ENCODE results near the gene EPN2.

The EPN2 gene

DNA sequence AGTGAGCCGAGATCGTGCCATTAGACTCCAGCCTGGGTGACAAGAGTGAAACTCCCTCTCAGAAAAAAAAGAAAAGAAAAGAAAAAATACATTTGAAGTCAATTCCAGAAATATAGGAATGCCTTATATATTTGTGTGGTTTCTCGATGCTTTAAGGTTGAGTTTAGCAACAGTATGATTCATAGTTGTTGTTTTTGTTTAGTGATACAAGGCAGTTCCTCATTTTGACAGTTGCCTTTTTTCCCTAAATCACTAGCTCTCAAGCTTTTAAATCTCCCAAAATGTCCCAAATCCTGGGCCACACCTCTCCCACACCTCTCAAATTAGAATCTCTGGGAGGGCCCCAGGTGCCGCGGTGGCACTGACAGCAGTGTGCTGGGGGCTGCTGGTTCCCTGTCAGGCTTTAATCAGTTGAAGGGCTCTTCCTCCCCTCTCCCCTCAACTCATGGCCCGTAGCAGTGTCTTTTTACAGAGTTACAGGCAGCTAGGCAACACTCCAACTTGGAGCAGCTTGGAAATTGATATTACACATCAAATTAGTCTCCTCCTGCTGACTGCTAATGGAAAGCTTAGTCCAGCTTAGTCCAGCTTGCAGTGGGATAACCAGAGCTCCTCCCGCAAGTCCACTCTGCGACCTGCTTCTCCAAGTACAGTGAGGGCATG lies 58.4 kb downstream of the EPN2 start:
- TF ChIP-seq TAF1 (IDR thresholded peaks at IDR 0.05; ENCODE audit: borderline replicate concordance, insufficient read depth, low read length), result no peak
- no peak for TF ChIP-seq FOXP2 (optimal IDR thresholded peaks at IDR 0.05; ENCODE audit: borderline replicate concordance, extremely low read depth, extremely low read length, insufficient read depth)

DNA sequence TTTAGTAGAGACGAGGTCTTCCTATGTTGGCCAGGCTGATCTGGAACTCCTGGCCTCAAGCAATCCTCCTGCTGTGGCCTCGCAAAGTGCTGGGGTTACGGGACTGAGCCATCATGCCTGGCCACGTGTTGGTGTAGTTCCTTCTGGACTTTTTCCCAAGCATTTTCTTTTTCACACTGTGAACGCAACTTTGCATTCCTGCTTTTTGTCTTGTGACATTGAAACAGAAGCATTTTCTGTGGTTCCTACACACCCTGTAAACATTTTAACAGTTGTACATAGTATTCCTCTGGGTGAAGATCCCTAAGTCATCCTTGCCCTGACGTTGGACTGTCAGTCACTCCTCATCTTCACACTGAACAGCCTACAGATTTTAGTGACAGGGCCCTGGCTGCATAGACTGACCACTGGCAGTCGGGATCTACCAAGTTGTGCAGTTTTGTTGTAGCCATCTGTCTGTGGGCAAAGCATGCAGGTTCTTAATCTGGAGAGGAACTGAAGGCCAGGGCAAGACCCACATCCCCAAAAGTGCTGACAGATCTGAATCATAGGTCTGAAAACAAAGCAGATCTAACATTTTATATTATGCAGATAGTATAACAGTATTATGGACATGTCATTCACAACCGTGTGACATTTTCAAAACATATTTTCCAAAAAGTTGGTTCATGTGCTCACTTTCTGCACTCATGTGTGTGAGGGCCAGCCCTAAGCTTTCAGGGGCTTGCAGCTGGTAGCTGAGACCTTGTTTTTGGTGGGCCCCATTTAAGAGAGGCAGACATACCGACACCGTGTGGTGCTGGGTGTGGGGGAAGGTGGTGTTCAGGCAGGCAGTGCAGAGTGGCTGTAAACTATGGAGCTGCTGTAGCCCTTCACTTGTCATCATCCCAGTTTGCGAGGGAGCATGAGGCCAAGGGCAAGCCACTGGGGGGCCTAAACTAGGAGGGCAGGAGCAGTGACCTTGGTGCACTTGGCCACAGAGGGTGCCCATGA lies 59.9 kb downstream of the EPN2 start:
- TF ChIP-seq FOXP2 (optimal IDR thresholded peaks at IDR 0.05; ENCODE audit: borderline replicate concordance, extremely low read depth, extremely low read length, insufficient read depth), result no peak
- TF ChIP-seq, protein P1, sequence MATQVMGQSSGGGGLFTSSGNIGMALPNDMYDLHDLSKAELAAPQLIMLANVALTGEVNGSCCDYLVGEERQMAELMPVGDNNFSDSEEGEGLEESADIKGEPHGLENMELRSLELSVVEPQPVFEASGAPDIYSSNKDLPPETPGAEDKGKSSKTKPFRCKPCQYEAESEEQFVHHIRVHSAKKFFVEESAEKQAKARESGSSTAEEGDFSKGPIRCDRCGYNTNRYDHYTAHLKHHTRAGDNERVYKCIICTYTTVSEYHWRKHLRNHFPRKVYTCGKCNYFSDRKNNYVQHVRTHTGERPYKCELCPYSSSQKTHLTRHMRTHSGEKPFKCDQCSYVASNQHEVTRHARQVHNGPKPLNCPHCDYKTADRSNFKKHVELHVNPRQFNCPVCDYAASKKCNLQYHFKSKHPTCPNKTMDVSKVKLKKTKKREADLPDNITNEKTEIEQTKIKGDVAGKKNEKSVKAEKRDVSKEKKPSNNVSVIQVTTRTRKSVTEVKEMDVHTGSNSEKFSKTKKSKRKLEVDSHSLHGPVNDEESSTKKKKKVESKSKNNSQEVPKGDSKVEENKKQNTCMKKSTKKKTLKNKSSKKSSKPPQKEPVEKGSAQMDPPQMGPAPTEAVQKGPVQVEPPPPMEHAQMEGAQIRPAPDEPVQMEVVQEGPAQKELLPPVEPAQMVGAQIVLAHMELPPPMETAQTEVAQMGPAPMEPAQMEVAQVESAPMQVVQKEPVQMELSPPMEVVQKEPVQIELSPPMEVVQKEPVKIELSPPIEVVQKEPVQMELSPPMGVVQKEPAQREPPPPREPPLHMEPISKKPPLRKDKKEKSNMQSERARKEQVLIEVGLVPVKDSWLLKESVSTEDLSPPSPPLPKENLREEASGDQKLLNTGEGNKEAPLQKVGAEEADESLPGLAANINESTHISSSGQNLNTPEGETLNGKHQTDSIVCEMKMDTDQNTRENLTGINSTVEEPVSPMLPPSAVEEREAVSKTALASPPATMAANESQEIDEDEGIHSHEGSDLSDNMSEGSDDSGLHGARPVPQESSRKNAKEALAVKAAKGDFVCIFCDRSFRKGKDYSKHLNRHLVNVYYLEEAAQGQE (IDR thresholded peaks at IDR 0.05; ENCODE audit: insufficient read depth in 1 of 2, low read depth in 2 of 2, low read length in 2 of 2), result no peak
- no peak for TF ChIP-seq TAF1 (IDR thresholded peaks at IDR 0.05; ENCODE audit: borderline replicate concordance, insufficient read depth, low read length)
- TF ChIP-seq POLR2AphosphoS5 (IDR thresholded peaks at IDR 0.05; ENCODE audit: low read depth, low read length), result no peak
- no peak for TF ChIP-seq SIN3A (IDR thresholded peaks at IDR 0.05; ENCODE audit: borderline replicate concordance, insufficient read depth, low read length)

DNA sequence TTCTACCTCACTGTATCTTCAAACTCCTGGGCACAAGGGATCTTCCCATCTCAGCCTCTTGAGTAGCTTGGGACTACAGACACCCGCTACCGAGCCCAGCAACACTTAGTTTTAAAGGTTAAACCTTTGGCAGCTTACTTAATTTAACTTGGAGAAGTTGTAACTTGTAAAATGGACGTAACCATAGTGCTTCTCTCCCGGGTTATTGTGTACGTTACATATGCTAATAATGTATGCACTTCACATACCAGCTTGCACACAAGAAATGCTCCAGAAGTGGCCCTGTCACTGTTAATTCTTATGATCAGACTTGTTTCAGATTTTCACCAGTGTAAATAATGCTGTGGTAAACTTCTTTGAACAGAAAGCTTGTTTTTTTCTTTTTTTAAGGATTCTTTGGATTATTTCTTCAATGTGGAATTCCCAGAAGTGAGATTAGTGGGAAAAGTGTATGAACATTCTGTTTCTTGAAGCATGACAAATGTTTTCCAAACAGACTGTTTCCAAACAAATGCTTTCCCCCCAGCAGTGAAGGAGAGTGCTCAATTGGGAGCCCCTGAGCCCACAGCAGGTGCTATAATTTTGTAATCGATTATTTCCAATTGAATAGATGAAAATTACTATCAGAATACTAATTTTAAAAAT lies 61.5 kb downstream of the EPN2 start:
- no peak for TF ChIP-seq FOXP2 (optimal IDR thresholded peaks at IDR 0.05; ENCODE audit: borderline replicate concordance, extremely low read depth, extremely low read length, insufficient read depth)

DNA sequence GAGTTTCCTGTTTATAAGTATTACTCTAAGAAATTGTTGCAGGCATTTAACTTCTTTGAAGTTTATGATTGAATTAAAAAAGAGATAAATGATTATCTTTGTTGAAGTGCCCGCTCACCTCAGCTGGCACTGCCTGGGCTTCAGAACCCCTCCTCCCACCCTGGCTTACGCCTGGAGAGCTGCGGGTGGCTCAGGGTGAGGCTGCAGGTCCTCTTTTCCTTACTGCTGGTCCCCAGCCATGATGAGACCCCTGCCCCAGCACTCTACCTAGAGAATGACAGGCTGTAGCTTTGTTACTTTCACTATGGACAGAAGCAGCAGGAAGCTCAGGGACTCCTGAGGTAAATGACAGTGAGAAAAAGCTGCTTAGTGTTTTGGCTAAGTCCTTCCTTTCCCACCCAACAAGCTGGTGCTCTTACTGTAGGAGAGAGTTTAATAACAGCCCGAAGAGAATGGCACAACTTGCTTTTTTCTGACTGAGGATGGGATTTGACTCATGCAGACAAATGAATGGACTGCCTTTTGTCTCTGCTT lies 62.1 kb downstream of the EPN2 start:
- TF ChIP-seq TAF1 (IDR thresholded peaks at IDR 0.05; ENCODE audit: borderline replicate concordance, insufficient read depth, low read length) (no peak), POLR2AphosphoS5 (IDR thresholded peaks at IDR 0.05; ENCODE audit: low read depth, low read length) (no peak), FOXP2 (optimal IDR thresholded peaks at IDR 0.05; ENCODE audit: borderline replicate concordance, extremely low read depth, extremely low read length, insufficient read depth) (no peak), SIN3A (IDR thresholded peaks at IDR 0.05; ENCODE audit: borderline replicate concordance, insufficient read depth, low read length) (no peak)
- TF ChIP-seq, protein P1 (IDR thresholded peaks at IDR 0.05; ENCODE audit: insufficient read depth in 1 of 2, low read depth in 2 of 2, low read length in 2 of 2), result no peak

DNA sequence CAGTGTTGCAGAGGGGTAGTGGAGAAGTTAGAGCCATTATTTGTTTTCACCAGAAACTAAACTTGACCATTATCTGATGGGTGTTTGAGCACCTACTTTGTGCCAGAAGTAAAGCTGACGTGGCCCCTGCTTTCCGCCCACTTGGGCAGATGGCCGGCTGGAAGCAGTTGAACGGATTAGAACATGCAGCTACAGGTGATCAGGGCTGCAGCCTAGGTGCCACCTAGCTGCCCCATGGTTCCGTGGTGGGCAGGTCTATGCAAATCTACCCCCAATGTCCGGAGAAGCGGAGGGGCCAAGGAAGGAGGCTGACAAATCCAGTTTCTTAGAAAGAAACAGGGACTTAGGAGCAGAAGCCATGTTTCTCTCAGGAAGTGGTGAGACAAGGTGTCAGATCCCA lies 62.7 kb downstream of the EPN2 start:
- TF ChIP-seq, protein P1 (IDR thresholded peaks at IDR 0.05; ENCODE audit: insufficient read depth in 1 of 2, low read depth in 2 of 2, low read length in 2 of 2), result no peak
- TF ChIP-seq SIN3A (IDR thresholded peaks at IDR 0.05; ENCODE audit: borderline replicate concordance, insufficient read depth, low read length) (no peak), POLR2AphosphoS5 (IDR thresholded peaks at IDR 0.05; ENCODE audit: low read depth, low read length) (no peak), TAF1 (IDR thresholded peaks at IDR 0.05; ENCODE audit: borderline replicate concordance, insufficient read depth, low read length) (no peak), FOXP2 (optimal IDR thresholded peaks at IDR 0.05; ENCODE audit: borderline replicate concordance, extremely low read depth, extremely low read length, insufficient read depth) (no peak)
